GM21529 (cell line): ENCODE measurements around the gene CUL9.

Experiments
- ATAC-seq: cut with Tn5 transposase; IDR thresholded peaks from one replicate; pipeline ENCODE4 v1.9.1; 2021; ENCODE audit not compliant: unreplicated experiment

CUL9 gene

GRCh38 chr6:43172104-43173007 is 9.6 kb upstream of the CUL9 start:
- ATAC-seq = no peak

GRCh38 chr6:43173591-43174262 is 8.3 kb upstream of the CUL9 start:
- ATAC-seq = no peak

GRCh38 chr6:43174263-43175112 is 7.5 kb upstream of the CUL9 start:
- peak; percentile 74 for ATAC-seq

GRCh38 chr6:43175676-43176422 is 6.1 kb upstream of the CUL9 start:
- ATAC-seq = no peak

GRCh38 chr6:43176423-43176786 is 5.6 kb upstream of the CUL9 start:
- no peak for ATAC-seq

- ATAC-seq = no peak
Observed at GRCh38 chr6:43178150-43178549, 3.8 kb upstream of the CUL9 start.

- no peak for ATAC-seq
Observed at GRCh38 chr6:43178951-43179830, 2.8 kb upstream of the CUL9 start.

- no peak for ATAC-seq
Observed at GRCh38 chr6:43180058-43180457, 1.9 kb upstream of the CUL9 start.

GRCh38 chr6:43180985-43181384 is 1.0 kb upstream of the CUL9 start:
- no peak for ATAC-seq

- ATAC-seq = no peak
Observed at GRCh38 chr6:43181621-43181941, 415 bp upstream of the CUL9 start.

- no peak for ATAC-seq
Observed at GRCh38 chr6:43183441-43183840, 1.4 kb downstream of the CUL9 start.

- no peak for ATAC-seq
Observed at GRCh38 chr6:43184268-43184985, 2.4 kb downstream of the CUL9 start.

GRCh38 chr6:43185391-43185985 is 3.5 kb downstream of the CUL9 start:
- no peak for ATAC-seq

GRCh38 chr6:43186019-43186418 is 4.0 kb downstream of the CUL9 start:
- ATAC-seq = no peak

- no peak for ATAC-seq
Observed at GRCh38 chr6:43186706-43187105, 4.7 kb downstream of the CUL9 start.

GRCh38 chr6:43187821-43188220 is 5.8 kb downstream of the CUL9 start:
- no peak for ATAC-seq

GRCh38 chr6:43188426-43188825 is 6.4 kb downstream of the CUL9 start:
- no peak for ATAC-seq

- no peak for ATAC-seq
Observed at GRCh38 chr6:43189776-43190304, 7.8 kb downstream of the CUL9 start.

GRCh38 chr6:43192911-43193310 is 10.9 kb downstream of the CUL9 start:
- ATAC-seq = no peak
